SIG-M5 (cell line): ENCODE results near the gene U2AF1L4.

Experiments
- DNase-seq: peaks from one replicate; lab custom pipeline; 2025; lab: John Stamatoyannopoulos, UW

U2AF1L4 gene, protein sequence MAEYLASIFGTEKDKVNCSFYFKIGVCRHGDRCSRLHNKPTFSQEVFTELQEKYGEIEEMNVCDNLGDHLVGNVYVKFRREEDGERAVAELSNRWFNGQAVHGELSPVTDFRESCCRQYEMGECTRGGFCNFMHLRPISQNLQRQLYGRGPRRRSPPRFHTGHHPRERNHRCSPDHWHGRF

DNA sequence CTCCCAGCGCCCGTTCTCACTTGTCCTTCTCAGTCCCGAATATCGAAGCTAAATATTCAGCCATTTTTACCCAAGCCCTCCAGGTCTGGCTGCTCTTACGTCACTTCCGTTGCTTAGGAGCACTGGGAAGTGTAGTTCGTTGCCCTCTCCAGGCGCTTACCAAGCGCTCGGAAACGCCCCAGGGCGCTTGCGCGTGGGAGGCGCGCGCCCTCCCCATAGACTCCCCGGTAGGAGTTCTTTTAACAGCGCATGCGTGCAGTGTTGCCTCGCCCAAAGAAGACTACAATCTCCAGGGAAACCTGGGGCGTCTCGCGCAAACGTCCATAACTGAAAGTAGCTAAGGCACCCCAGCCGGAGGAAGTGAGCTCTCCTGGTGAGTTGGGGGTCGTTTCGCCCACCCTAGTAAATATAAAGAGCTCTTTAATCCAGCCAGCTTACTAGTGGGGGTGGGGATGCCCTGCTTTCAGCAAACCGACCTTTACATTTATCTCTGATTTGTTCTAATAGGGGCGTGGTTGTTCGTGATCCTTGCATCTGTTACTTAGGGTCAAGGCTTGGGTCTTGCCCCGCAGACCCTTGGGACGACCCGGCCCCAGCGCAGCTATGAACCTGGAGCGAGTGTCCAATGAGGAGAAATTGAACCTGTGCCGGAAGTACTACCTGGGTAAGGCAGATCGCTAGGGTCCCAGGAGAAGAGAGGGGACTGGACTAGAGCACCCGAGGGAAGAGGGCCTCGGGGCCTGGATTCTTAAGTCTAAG lies at the start of gene U2AF1L4, which contains the start of gene PSENEN:
Gene U2AF1L4, minus strand, starts transcription at position 91 of the 759 bp plus-strand sequence. Its CDS starts 27 bp downstream, at position 64.
Gene PSENEN, plus strand, starts transcription at position 324 of the 759 bp plus-strand sequence. Its CDS starts 280 bp downstream, at position 604.
- peak; percentile 77 for DNase-seq

DNA sequence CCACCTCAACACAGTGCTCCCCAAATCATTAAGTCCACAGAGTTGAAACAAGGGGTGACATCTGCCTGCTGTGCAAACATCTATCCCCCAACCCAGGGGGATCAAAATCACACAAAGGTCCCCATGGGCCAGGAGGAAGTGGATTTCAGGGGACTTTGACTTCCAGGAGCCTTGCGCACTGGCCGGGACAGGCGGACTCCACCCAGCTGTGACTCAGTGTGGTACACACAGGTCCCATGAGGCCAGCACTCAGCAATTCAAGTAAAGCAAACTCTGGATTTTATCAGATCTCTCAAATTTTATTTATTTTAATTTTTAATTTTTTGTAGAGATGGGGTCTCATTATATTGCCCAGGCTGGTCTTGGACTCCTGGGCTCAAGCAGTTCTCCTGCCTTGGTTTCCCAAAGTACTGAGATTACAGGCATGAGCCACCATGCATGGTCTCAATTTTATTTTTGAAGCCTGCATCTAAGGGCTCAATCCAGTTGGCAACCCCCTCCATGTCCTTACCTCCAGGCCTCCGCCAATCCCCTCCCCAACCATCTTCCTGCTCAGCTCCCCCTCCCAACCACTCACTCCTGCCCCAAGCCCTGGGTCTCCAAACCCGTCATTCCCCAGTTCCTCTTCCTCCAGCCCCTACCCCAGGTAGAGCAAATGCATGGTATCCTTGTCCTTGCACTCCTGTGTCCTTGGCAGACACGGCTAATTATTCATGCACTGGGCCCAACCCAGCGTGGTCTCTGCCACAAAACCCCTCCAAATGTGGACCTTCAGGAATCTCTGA lies 48.4 kb upstream of the U2AF1L4 start:
- DNase-seq = no peak

GRCh38 chr19:35792888-35793287 lies 47.7 kb upstream of the U2AF1L4 start:
- DNase-seq = no peak

- no peak for DNase-seq
These were observed 47.1 kb upstream of the U2AF1L4 start for GRCh38 chr19:35792312-35792711.

DNA sequence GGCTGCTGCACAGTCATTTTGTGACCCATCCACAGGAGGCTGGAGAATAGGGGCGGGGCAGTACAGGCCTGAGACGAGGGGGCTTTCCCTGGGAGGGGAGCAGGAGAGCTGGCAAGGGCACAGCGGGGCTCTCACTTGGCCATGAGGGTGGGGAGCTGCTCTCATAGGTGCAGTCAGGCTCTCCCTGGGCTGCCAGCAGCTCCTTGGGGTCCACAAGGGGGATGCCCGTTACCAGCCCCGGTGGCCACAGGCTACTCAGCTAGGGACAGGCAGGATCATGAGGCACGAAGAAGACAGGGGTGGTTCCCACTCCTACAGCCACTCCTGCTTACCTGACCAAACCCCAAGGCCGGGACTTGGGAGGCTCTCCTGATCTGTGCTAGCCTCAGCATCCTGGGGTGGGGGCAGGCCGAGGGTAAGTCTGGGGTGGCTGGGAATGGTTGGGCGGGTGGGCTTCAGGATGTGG lies 46.6 kb upstream of the U2AF1L4 start:
- DNase-seq = no peak

DNA sequence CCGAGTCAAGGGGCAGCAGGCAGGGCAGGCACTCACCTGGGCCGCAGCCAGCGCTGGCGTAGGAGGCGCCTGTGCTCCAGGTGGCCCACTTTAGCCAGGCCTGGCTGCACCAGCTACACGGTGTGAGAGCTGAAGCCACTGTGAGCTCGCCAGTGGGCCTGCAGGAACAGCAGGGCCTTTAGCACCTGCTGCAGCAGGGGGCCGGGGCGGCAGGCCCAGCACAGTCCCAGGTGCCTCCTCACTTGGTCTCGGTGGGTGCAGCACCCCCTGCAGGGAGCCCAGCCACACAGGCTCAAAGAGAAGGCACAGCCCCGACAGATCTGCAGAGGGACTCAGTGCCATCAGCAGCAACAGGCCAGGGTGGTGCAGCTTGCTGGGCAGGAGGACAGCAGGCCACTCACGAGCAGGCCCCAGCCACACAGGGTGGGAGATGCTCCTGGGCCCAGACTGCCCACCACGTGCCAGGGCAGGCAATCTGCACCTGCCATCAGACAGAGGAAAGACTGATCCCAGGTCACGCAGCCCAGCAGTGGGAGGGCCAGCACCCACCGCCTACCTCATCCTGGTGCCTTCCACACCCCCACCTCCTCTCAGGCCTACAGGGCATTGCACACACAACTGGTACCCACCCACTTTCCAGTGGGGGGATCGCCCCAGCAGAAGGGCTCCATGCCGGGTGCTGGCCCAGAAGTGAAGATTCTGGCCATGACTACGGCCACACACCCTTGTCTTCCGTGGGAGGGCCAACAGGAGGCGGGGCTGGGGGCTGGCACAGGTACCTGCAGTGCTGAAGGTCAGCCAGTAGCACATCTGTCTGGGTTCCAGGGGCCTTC lies 46.0 kb upstream of the U2AF1L4 start:
- DNase-seq = no peak

DNA sequence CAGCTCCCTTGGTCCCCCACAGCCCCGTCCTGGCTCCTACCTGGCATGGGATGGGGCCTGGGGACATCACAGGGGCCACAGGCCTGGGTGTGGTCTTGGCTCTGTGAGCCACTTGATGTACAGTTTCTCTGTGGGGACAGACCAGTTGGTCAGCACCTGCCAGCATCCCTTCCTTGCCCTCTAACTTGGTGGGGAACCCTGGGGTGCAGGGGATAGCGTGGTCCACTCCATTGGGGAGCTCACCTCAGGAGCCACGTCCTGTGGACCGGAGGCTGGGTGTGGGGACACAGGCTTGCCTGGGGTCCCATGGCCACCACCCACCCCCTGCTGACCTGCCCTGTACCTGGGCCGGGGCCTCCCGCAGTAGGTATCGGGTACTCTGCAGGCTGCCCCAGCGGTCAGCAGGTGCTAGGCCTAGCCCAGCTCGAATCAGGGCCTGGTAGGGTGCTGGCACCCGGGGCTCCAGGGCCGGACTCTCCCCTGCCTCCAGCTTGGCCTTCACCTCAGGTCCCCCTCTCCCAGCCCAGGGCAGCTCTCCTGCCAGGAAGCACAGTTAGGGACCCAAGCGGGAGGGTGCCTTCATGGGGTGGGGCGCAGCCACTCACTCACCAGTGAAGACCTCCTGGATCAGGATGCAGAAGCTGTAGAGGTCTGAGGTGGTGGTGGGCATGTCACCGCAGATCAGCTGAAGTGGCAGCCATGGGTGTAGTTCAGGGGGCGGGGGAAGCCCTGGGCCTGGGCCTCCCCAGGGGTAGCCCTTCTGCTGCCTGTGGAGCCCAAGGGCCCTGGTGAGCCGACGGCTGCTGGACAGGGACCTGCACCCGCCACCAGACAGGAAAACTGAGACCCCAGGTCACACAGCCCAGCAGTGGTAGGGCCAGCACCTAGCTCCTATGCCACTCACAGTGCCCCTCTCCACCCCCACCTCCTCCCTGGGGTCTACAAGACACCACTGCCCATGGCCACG lies 45.0 kb upstream of the U2AF1L4 start:
- DNase-seq = no peak

- no peak for DNase-seq
These were observed 44.2 kb upstream of the U2AF1L4 start for GRCh38 chr19:35789195-35789977.

- DNase-seq = no peak
These were observed 43.2 kb upstream of the U2AF1L4 start for GRCh38 chr19:35788205-35788960.

GRCh38 chr19:35787227-35787799 lies 42.1 kb upstream of the U2AF1L4 start:
- DNase-seq = no peak

DNA sequence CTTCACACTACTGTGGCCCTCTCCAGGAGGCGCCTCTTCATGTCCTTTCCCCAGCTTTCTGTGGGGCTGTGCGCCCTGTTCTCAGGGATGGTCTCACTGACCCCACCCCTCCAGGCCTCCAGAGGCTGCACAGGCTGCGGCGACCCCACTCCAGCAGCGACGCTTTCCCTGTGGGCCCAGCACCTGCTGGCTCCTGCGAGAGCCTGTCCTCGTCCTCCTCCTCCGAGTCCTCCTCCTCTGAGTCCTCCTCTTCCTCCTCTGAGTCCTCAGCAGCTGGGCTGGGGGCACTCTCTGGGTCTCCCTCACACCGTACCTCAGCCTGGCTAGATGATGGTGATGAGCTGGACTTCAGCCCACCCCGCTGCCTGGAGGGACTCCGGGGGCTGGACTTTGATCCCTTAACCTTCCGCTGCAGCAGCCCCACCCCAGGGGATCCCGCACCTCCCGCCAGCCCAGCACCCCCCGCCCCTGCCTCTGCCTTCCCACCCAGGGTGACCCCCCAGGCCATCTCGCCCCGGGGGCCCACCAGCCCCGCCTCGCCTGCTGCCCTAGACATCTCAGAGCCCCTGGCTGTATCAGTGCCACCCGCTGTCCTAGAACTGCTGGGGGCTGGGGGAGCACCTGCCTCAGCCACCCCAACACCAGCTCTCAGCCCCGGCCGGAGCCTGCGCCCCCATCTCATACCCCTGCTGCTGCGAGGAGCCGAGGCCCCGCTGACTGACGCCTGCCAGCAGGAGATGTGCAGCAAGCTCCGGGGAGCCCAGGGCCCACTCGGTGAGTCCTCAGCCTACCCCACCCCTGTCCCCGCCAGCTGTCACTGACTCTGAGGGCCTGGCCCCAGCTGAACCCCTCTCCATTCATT lies 41.3 kb upstream of the U2AF1L4 start:
- no peak for DNase-seq

DNA sequence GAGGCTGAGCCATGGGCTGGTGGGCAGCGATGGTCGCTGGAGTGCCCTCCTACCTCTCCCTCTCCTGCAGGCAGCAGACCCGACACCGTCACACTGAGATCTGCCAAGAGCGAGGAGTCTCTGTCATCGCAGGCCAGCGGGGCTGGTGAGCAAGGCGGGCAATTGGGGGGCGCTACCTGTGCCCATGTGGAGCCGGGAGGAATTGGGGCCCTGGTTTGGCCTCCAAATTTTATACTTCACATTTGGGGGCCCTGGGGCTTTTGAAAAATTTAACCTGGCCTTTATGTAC lies 40.1 kb upstream of the U2AF1L4 start:
- DNase-seq = no peak

- DNase-seq = no peak
These were observed 39.5 kb upstream of the U2AF1L4 start for GRCh38 chr19:35784503-35785338.

GRCh38 chr19:35783469-35784434 lies 38.5 kb upstream of the U2AF1L4 start:
- DNase-seq = no peak

- no peak for DNase-seq
These were observed 37.4 kb upstream of the U2AF1L4 start for GRCh38 chr19:35782589-35782988.

GRCh38 chr19:35781650-35782049 lies 36.4 kb upstream of the U2AF1L4 start:
- no peak for DNase-seq
